Activated CD4-positive, alpha-beta T cell treated with anti-CD3 and anti-CD28 coated beads, Interleukin-2, amount 50 U/mL, for 48 hours (primary cell): ENCODE measurements around the gene SH3GLB2.
"Not testable (repeated sequence)": the region's sequence is repeated elsewhere in the genome, so short reads cannot be mapped to it uniquely, and the experiment has no call there.

Experiments used
- DNase-seq, 2 experiments: peaks; one replicate each; pipeline ENCODE4 v3.0.0-alpha.2; 2020

Gene SH3GLB2

GRCh38 chr9:128992995-128993394 is 35.1 kb downstream of the SH3GLB2 start:
- DNase-seq, result no peak

DNA sequence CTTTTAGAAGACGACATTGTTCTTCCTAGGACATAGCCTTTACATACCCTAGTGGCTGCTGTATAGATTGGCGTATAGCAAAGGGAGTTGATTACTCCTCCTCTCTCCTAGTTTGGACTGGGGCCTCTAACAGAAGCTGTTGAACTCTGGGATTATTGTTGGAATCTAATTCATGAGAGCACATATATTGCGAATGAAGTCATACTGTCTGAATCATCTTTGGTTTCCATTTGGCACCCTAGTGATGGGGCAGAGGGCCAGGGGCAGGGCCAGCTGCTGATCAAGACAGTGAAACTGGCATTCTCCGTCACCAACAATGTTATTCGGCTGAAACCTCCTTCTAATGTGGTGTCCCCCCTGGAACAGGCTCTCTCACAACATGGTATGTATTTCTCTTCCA is 40.3 kb downstream of the SH3GLB2 start:
- DNase-seq, result no peak

GRCh38 chr9:128986671-128987070 is 41.5 kb downstream of the SH3GLB2 start:
- DNase-seq, result no peak

DNA sequence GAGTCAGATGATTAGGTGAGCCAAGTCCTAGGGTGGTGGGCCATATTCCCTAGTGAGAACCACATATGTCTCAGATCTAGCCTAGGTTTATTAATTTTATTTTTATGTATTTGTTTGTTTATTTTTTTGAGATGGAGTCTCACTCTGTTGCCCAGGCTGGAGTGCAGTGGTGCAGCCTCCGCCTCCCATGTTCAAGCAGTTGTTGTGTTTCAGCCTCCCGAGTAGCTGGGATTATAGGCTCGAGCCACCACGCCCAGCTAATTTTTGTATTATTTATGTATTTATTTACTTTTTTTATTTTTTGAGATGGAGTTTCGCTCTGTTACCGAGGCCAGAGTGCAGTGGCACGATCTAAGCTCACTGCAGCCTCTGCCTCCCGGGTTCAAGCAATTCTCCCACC is 44.6 kb downstream of the SH3GLB2 start:
- DNase-seq, result no peak

GRCh38 chr9:128979111-128979510 is 49.0 kb downstream of the SH3GLB2 start:
- no peak for DNase-seq

- DNase-seq, result no peak
These were observed 55.2 kb downstream of the SH3GLB2 start for GRCh38 chr9:128972956-128973355.

DNA sequence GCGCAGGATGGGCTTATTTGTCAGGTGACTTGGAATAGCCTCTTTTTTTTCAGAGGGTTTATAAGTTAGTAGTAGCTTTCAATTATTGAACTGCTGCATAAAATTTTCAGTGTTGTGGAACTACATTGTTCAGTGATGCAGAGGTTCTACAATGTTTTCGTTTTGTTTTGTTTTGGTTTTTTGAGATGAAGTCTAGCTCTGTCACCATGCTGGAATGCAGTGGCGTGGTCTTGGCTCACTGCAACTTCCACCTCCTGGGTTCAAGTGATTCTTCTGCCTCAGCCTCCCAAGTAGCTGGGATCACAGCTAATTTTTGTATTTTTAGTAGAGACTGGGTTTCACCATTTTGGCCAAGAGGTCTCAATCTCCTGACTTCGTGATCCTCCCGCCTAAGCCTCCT is 58.6 kb downstream of the SH3GLB2 start:
- DNase-seq, result no peak

- not testable (repeated sequence) for DNase-seq
These were observed 66.7 kb downstream of the SH3GLB2 start for GRCh38 chr9:128961403-128961802.
